ENCODE data around the gene MAEA. TPM values are rescaled to one million over a fixed set of nuclear protein-coding genes. Genes with fewer than 3 reads are reported as not detected.

MAEA gene
- total and polyA plus RNA-seq, 2 of the 8 experiments (the other 6 are each of a cell fraction or from before 2014, with no cell fraction given) = 75.8 to 133 TPM

DNA sequence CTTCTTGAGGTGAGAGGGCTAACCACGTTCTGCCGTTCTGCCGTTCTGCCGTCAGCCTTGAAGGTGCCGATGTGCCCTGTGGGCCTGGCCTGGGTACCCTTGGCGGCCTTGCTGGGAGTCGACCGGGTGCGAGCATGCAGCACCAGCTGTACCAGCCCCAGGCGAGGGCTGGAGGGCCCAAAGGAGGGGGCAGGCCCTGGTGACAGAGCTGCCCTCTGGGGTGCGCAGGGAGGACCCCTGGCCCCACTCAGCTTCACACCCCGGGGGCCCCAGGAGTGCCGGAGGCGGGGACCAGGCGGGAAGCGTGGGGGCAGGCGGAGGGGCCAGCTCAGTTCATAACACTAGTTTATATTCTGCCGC is 79.4 kb downstream of the MAEA start:
- CTCF ChIA-PET (ENCODE audit: partially characterized antibody) = interaction anchor here (1.2 to 2.2 kb wide), 7 partner anchors 9 to 261 kb away, joined by 3 to 13 read pairs (median 5); no protein-coding TSS in a partner anchor
- H3K9ac ChIP-seq (replicated peaks in 1 of 4; ENCODE audit: extremely low read depth in 1 of 4, low read depth in 3 of 4, low read length in 3 of 4) = no peak overlapping the region
- 88% methylated on average over 16 of the region's 18 CpGs; no CpG with 5 or more reads in 1 of the 2 experiments for WGBS, 2 experiments (ENCODE audit: extremely low coverage in 1 of 2, insufficient coverage in 1 of 2, insufficient read length in 1 of 2, insufficient replicate concordance in 2 of 2, low coverage in 1 of 2, low lambda C conversion rate in 2 of 2, missing lambda C conversion rate in 1 of 2)

More for the DNA sequence above, 79.4 kb downstream of the MAEA start:
- Histone ChIP-seq H3K4me3 (ENCODE audit: extremely low read depth in 1 of 4, insufficient read depth in 2 of 4, low read depth in 3 of 4, low read length in 4 of 4) (no peak overlapping the region), H3K4ac (replicated peaks; ENCODE audit: insufficient read length, low read depth, low read length) (no peak overlapping the region), H3K23ac (ENCODE audit: insufficient read length) (no peak overlapping the region), H3K14ac (ENCODE audit: insufficient read length) (no peak overlapping the region), H3K56ac (replicated peaks; ENCODE audit: insufficient read length, low read depth, low read length) (no peak overlapping the region), H2AK5ac (ENCODE audit: low read depth, low read length) (no peak overlapping the region), H2BK120ac (replicated peaks; ENCODE audit: low read depth, low read length) (no peak overlapping the region), H4K5ac (ENCODE audit: insufficient read length, low read depth, low read length) (no peak overlapping the region), H3K36me3 (ENCODE audit: control insufficient read depth in 2 of 4, insufficient read depth in 4 of 4, low read length in 3 of 4) (no peaks in the 10 kb centered on the region), H3K18ac (ENCODE audit: extremely low read depth, low read length) (no peak overlapping the region), H2BK12ac (ENCODE audit: low read depth, low read length) (no peak overlapping the region), H4K20me1 (replicated peaks in 1 of 2; ENCODE audit: control insufficient read depth in 1 of 2, insufficient read depth in 2 of 2, low read length in 2 of 2) (peaks cover 0 to 11% of the 10 kb centered on the region in 2 experiments), H4K8ac (ENCODE audit: extremely low read depth, insufficient read depth, low read length) (peak overlapping the region; percentile 63; the same call in 1 of the 2 replicates), H3K4me1 (replicated peaks in 1 of 4; ENCODE audit: control insufficient read depth in 3 of 4, insufficient read depth in 4 of 4, low read length in 3 of 4) (peaks cover 0 to 2% (median 0%) of the 10 kb centered on the region in 4 experiments; a peak in 1 of 7 replicates), H3K9me3 (ENCODE audit: insufficient read depth in 2 of 2, low read depth in 1 of 2, low read length in 1 of 2) (no peaks in the 10 kb centered on the region), H4K91ac (replicated peaks; ENCODE audit: insufficient read length, low read length) (no peak overlapping the region), H3K23me2 (ENCODE audit: low read depth, low read length) (no peaks in the 10 kb centered on the region), H2BK15ac (ENCODE audit: low read length) (no peak overlapping the region), H3K4me2 (ENCODE audit: insufficient read depth in 1 of 2, low read depth in 2 of 2, low read length in 2 of 2) (no peak overlapping the region), H3K79me2 (ENCODE audit: control insufficient read depth in 1 of 2, insufficient read depth in 2 of 2, low read length in 2 of 2) (no peaks in the 10 kb centered on the region), H3K27ac (ENCODE audit: low read depth, low read length) (no peak overlapping the region), H2AFZ (ENCODE audit: low read length) (no peak overlapping the region), H2BK5ac (ENCODE audit: low read depth, low read length) (no peak overlapping the region), H2BK20ac (ENCODE audit: low read length) (no peak overlapping the region), H3K79me1 (ENCODE audit: low read depth, low read length) (no peaks in the 10 kb centered on the region), H3K27me3 (replicated peaks in 1 of 4; ENCODE audit: control insufficient read depth in 3 of 4, extremely low read depth in 1 of 4, insufficient read depth in 3 of 4, low read length in 3 of 4) (no peaks in the 10 kb centered on the region)
- no peak for TF ChIP-seq TBP (IDR thresholded peaks at IDR 0.05; ENCODE audit: low read depth, low read length)
- TF ChIP-seq ASH2L (IDR thresholded peaks at IDR 0.05; ENCODE audit: low read length) = no peak
- no peak for TF ChIP-seq CHD1 (IDR thresholded peaks at IDR 0.05; ENCODE audit: low read depth, low read length)
- TF ChIP-seq SP4 (IDR thresholded peaks at IDR 0.05; ENCODE audit: low read length) = no peak
- TF ChIP-seq RBBP5 (IDR thresholded peaks at IDR 0.05; ENCODE audit: borderline replicate concordance, low read depth, low read length) = no peak
- no peak for TF ChIP-seq SAP30 (IDR thresholded peaks at IDR 0.05; ENCODE audit: insufficient read depth, insufficient replicate concordance, low read length)
- no peak for DNase-seq (ENCODE audit: low read depth in 1 of 2, low spot score in 2 of 2)
- POLR2A ChIA-PET (ENCODE audit: partially characterized antibody) = interaction anchor here (0.7 to 1.5 kb wide), 2 partner anchors 8 to 118 kb away, joined by 3 read pairs; no protein-coding TSS in a partner anchor
- FAIRE-seq = no peak

Data from H1 (cell line).